GM19372 (cell line): ENCODE data around the gene GGA2.

Source experiments
- ATAC-seq: cut with Tn5 transposase; IDR thresholded peaks from one replicate; pipeline ENCODE4 v1.9.1; 2021; ENCODE audit warnings: mild to moderate bottlenecking, low read depth, moderate library complexity; ENCODE audit not compliant: unreplicated experiment

Gene GGA2

DNA sequence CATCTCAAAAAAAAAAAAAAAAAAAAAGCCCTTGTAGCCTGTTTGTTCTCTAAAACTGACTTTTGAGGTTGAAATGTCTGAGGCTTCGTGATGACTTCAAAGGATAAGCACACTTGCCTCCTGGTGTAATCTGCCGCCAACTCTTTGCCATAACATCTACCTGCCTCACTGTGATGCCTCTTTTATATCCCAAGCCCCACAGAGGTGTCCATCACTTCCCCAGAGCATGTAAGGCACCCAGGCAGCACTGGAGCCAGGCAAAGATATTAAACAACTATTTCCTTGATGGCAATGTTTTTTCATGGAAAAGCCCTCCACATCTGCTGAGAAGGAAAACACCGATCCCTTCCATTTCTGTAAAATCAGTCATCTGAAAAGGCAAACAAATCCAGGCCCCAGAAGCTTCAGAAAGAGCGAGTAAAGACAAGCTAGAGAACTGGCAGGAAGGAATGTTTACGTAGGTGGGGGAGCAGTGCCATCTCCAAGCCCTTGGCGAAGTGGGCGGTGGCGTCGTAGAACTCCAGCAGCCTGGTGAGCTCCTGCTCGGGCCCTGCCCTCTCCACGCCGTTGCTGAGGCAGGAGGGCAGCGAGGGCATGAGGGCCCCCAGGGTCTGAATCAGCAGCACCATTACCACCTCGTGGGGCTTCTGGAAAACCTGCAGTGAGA lies 85.9 kb downstream of the GGA2 start:
- ATAC-seq, result no peak

DNA sequence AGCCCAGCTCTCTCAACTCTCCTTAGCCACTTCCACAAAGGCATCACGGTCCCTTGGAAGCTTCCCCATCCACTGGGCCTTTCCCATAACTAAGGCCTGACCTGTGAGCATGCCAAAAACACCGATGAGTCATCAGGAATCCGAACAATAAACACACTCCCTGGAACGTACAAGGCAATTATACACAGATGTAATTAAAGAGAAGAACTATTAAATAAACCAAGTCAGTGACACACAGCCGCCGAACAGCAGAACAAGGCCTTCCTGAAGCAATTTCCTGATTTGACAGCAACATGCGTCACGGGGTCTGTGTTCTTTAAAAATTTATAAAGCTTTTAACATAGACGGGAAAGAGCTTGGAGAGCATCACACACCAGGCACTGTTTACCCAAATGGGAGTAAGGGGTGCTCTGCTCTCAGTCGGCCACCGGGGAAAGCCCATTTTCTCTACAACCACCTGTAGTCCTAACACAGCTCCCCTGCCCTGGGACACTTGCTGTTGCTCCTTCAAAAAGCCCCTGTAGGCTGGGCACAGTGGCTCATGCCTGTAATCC lies 86.7 kb downstream of the GGA2 start:
- no peak for ATAC-seq

DNA sequence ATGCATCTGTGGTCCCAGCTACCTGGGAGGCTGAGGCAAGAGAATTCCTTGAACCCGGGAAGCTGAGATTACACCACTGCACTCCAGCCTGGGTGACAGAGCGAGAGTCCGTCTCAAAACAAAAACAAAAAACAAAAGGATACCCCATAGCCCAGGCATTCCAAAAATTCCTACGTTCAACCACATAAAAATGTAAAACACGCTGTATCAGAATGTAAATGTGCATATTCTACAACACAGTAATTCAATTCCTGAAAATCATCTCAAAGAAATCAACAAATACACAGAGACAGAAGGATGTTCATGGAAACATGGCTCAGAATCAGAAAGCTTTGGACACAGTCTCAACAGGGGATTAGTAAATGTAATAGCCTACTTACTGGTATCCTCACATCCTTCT lies 90.3 kb downstream of the GGA2 start:
- ATAC-seq, result no peak

DNA sequence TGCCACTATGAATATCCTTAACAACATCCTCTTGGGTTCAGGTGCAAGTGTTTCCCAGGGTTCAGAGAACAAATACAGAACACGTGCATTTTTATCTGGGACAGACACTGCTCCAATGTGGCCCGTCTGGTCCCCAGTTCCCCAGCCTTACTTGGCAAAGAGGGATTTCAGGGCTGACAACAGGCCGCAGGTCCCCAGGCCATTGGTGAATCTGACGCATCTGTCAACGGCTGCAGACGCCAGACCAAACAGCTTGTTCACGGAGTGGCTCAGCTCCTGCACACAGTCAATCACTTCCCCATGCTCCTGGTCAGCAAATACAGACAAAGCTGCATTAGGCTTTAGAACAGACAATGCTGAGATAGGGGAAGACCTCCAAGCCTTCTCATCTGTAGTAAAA lies 93.5 kb downstream of the GGA2 start:
- no peak for ATAC-seq

DNA sequence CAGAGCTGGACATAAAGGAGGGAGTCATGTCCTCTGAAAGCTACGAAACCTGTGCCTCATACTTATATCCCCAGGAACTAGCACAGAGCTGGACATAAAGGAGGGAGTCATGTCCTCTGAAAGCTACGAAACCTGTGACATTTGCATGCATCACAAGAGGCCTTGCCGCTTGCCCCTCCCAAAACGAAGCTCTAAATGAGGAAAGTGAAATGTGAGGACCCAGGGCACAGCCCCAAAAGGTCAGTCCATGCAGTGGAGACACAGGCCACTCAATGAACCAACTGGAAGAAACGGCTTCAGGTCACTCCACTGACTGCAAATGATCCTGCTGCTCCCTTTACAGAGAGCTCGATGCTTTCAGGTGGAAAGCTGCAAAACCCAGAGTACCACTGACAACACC lies 95.6 kb downstream of the GGA2 start:
- ATAC-seq, result no peak
